ENCODE results near the gene CHRND.
"Not testable (repeated sequence)": the region's sequence is repeated elsewhere in the genome, so short reads cannot be mapped to it uniquely, and the experiment has no call there.

The CHRND gene

GRCh38 chr2:232543928-232544631 is 18.1 kb downstream of the CHRND start:
- no peak for DNase-seq

DNA sequence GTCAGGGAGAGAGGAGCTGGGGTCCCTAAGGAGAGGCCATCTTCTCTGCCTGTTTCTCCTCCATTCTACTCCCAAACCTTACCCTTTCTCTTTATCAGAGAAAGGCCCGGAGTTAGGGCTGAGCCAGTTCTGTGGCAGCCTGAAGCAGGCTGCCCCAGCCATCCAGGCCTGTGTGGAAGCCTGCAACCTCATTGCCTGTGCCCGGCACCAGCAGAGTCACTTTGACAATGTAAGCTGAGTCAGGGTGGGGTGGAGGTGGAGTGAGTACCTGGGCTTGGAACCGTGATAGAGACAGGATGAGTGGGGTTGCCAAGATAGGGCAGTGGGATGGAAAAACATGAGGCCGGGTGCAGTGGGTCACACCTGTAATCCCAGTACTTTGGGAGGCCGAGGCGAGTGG is 18.7 kb downstream of the CHRND start:
- DNase-seq = no peak

DNA sequence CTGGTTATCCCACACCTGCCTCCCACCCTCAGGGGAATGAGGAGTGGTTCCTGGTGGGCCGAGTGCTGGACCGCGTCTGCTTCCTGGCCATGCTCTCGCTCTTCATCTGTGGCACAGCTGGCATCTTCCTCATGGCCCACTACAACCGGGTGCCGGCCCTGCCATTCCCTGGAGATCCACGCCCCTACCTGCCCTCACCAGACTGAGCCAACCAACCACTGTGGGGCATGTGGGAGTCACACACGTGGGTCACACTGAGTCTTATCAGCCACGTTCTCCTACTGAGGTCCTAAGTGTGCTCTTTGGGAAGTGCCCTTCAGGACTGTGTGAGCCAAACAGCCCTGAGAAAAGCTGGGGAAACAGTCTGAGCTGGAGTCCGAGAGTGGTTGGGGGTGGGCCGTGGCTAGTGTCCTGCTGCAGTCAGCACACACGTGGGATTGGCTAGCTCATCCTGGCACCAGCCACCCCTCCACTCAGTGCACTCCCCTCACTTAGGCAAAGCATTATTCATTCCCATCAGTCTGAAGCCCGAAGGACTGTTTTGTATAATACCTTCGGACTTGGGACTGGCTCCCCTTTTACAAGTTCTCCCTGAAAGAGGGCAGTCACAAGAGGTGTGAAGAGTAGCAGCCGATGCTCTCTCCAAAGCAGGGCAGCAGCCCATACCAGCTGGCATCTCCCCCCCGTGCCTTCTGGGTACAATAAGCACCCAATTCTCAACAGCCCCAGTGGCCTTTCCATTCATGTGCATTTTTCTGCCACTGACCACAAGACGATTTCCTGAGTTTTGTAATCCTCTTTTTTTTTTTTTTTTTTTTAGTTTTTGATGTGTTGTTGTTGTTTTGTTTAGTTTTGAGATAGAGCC is 19.8 kb downstream of the CHRND start:
- no peak for DNase-seq

DNA sequence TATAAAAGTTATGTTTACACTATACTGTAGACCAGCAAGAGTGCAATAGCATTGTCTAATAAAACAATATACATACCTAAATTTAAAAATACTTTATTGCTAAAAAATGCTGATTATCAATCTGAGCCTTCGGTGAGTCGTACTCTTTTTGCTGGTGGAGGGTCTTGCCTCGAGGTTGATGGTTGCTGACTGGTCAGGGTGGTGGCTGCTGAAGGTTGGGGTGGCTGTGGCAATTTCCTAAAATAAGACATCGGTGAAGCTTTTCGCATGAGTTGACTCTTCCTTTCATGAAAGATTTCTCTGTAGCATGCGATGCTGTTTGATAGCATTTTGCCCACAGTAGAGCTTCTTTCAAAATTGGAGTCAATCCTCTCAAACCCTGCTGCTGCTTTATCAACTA is 22.0 kb downstream of the CHRND start:
- DNase-seq = no peak

- no peak for DNase-seq
Measured at GRCh38 chr2:232549655-232550353, 23.8 kb downstream of the CHRND start.

GRCh38 chr2:232550354-232551249 is 24.6 kb downstream of the CHRND start, which contains the start of the genes EIF4E2 and TIGD1:
EIF4E2 (plus strand) TSS chr2:232550689; CDS start chr2:232550725, 36 bp downstream.
TIGD1 (minus strand) TSS chr2:232550557; CDS start chr2:232549882, 675 bp downstream.
- peak; percentile 95 for DNase-seq

- no peak for DNase-seq
Measured at GRCh38 chr2:232551250-232551638, 25.3 kb downstream of the CHRND start.

DNA sequence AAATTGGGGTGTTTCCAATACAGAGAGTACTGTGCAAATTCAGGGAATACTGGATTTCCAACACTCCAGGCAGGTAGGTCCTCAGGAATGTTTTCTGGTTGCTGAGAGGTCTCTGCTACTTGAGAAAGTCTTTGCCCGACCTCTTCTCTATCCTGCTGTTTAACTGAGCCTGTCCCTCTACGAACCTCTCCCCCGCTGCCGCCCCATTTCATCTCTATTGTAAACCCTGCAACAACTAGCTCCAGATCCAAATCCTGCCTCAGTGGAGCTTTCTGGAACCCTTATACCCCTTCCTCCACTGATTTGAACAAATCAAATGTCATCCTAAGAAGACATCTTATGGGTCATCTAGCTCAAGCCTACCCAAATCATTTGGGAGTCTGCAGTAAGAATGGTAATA is 25.8 kb downstream of the CHRND start:
- DNase-seq = no peak

DNA sequence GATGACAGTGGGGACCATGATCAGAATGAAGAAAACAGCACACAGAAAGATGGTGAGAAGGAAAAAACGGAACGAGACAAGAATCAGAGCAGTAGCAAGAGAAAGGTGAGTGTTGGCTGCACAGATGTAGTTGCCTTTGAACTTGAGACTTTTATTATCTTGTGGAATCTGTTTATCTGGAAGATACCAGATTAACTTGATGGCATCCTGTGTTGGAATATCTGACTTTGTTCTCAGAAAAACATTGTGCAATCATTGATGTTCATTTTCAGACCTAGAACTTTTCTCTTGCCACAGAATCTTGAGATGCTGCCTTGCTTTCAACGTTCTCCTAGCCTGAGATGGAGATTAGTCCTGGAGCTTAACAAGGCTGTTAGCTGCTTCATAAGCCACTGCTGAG is 30.5 kb downstream of the CHRND start:
- no peak for DNase-seq

- no peak for DNase-seq
Measured at GRCh38 chr2:232562515-232563151, 36.7 kb downstream of the CHRND start.

DNA sequence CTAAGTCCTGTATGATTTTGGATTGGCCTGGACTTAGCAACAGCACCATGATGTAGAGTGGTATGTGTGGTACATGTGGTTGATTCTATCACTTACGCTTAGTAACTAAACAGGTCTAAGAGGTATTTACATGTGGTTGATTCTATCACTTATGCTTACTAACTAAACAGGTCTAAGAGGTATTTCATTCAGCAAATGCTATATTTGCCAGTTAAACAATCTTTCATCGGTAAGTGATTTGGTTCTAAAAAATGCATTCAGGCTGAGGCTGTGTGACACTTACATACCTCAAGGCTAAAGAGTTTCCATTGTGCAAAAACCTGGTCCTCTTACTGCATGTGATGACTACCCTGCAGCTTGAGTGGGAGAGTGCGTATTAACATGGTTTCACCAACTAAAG is 37.6 kb downstream of the CHRND start:
- no peak for DNase-seq

DNA sequence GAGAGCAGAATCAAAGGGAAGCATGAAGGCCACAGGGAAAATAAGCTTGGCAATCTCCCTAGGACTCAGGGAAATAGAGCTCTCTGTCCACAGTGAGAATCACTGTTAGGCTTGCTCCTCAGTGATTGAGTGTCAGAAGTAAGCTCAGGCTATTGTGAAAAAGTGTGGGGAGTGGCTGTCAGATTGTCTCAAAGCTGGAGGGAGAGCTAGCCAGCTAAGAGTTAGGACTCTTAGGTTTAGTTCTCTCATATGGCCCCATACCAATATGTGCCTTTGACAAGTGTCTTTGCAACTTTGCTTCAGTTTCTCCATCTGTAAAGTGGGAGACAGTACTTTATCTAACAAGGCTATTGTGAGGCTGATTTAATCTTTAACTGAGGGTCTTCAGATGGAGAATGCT is 41.8 kb downstream of the CHRND start:
- DNase-seq = no peak

GRCh38 chr2:232568161-232568560 is 42.2 kb downstream of the CHRND start:
- peak; percentile 62 for DNase-seq

DNA sequence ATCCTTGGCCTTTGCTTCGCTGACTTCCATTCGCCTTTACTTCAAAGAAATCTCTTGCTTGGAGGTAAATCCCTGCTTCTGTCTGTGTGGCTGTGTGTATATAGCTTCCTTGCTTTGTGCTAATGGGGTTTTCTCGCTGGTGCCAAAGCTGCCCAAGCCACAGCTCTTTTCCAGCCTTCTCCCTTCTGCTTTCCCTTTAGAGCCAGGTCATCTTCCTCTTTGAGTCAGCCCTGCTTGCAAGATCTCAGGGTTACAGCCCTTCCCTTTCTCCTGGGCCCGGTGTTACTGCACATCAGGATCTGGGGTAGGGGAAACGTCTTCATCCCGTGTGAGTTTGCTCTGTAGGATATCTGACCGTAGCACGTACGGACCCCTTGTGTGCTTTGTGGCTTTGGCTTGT is 43.6 kb downstream of the CHRND start:
- no peak for DNase-seq

DNA sequence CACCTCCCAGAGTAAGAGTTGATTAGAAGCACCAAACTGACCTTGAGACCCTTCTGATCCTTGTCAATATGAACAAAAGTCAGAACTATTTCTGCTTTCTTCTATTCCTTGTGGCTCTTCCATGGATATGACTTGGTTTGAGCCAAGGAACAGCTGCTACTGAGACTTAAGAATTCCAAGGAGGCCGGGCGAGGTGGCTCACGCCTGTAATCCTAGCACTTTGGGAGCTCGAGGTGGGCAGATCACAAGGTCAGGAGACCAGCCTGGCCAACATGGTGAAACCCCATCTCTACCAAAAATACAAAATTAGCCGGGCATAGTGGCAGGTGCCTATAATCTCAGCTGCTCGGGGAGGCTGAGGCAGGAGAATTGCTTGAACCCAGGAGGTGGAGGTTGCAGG is 44.5 kb downstream of the CHRND start:
- DNase-seq = not testable (repeated sequence)

DNA sequence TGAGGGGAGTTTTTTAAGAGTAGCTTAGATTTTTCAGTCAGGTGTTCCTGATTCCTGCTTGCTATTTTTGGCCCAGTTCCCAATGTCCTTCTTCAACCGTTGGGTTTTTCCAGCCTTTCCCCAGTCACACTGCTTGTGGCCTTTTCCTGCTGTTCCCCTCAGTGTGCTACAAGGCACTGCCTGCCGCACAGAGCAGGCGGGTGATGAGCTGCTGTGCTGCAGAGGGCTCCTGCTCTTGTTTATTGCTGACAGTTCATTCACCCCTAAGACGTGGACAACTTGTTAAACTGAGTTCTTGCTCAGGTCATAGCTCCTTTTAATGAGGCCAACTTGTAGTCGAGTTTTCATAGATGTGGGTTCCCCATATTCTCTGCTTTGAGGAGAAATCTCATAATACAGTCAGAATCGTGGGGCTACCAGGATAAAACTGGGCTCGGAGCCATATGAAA is 45.1 kb downstream of the CHRND start:
- DNase-seq = no peak

- DNase-seq = no peak
Measured at GRCh38 chr2:232573042-232573441, 47.1 kb downstream of the CHRND start.

- DNase-seq = no peak
Measured at GRCh38 chr2:232573771-232574435, 47.9 kb downstream of the CHRND start.

GRCh38 chr2:232574674-232575403 is 48.9 kb downstream of the CHRND start:
- no peak for DNase-seq

DNA sequence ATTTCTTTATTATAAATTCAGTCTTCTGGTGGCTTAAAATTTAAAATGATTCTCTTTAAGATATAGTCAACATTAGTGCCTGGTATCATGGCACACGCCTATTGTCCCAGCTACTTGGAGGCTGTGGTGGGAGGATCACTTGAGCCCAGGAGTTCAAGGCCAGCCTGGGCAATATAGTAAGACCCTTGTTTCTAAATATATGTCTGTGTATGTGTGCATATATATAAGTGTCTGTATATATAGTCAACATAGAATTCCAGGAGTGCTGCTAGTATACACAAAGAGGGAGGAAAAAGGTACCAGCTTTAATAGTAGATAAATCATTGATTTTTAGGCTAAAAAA is 49.4 kb downstream of the CHRND start:
- DNase-seq = no peak
